Measurements from ENCODE around the gene CYFIP1. TPM values are rescaled to one million over a fixed set of nuclear protein-coding genes. Genes with fewer than 3 reads are reported as not detected.

Gene CYFIP1
- polyA plus RNA-seq, 3 donors = 47.1 to 85.5 (median 63.8) TPM

DNA sequence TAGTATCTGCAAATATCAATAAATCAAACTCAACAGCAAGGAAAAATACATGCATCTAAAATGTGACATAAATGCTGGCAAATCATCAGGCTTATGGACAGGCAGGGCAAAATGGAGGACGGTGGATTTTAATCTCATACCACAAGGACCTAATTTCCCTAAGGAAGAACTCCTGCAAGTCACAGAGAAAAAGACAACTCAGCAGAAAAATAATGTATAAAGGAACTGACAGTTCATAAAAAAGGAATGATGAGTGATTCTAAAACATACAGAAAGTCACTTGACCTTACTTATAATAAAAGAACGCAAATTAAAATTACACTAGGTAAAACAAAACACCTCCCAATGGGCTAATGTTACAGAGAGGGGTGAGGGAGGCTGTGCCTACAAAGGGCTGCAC lies 42.0 kb upstream of the CYFIP1 start:
- Histone ChIP-seq H3K4me2 (replicated peaks; ENCODE audit: extremely low read depth, low read length, poor library complexity, severe bottlenecking) (no peak overlapping the region), H3K79me2 (ENCODE audit: insufficient read depth, low read length) (no peaks in the 10 kb centered on the region), H3K27ac (ENCODE audit: low read depth in 1 of 2, low read length in 2 of 2) (no peak overlapping the region), H3K9me3 (replicated peaks in 1 of 2; ENCODE audit: control insufficient read depth in 1 of 2, insufficient read depth in 1 of 2, low read length in 2 of 2) (no peaks in the 10 kb centered on the region), H3K4me1 (ENCODE audit: control insufficient read depth in 1 of 2, insufficient read depth in 2 of 2, low read length in 2 of 2) (no peaks in the 10 kb centered on the region), H3K9ac (ENCODE audit: insufficient read depth, low read length, poor library complexity, severe bottlenecking) (no peak overlapping the region), H3K36me3 (replicated peaks in 1 of 2; ENCODE audit: control insufficient read depth in 1 of 2, insufficient read depth in 2 of 2, low read length in 2 of 2) (peaks cover 64 to 84% of the 10 kb centered on the region in 2 donors), H4K20me1 (ENCODE audit: insufficient read depth, low read length) (no peaks in the 10 kb centered on the region), H3K27me3 (ENCODE audit: control insufficient read depth in 2 of 2, insufficient read depth in 2 of 2, low read length in 2 of 2) (no peaks in the 10 kb centered on the region), H2AFZ (ENCODE audit: insufficient read depth, low read depth, low read length, poor library complexity, severe bottlenecking) (no peak overlapping the region), H3K4me3 (replicated peaks in 1 of 3; ENCODE audit: low read depth in 2 of 3, low read length in 3 of 3) (no peak overlapping the region)
- WGBS (ENCODE audit: insufficient coverage) = no CpG with 5 or more reads among the region's 2 CpGs
- Mint-ChIP-seq H3K27me3 (ENCODE audit: low read depth in 3 of 3) (no peaks in the 10 kb centered on the region), H3K4me1 (no peaks in the 10 kb centered on the region), H3K9me3 (peaks cover 0 to 2% (median 0%) of the 10 kb centered on the region in 7 donors), H3K4me3 (no peak overlapping the region), H3K27ac (no peak overlapping the region), H3K36me3 (peaks cover 54 to 72% of the 10 kb centered on the region in 2 donors)
- TF ChIP-seq CTCF (IDR thresholded peaks at IDR 0.05) = no peak
- no peak for DNase-seq
- intact Hi-C loops (cut with micrococcal nuclease) = no loop called here

GRCh38 chr15:23014394-23015000 lies 34.3 kb upstream of the CYFIP1 start:
- Histone ChIP-seq H3K79me2 (ENCODE audit: insufficient read depth, low read length) (no peaks in the 10 kb centered on the region), H4K20me1 (ENCODE audit: insufficient read depth, low read length) (no peaks in the 10 kb centered on the region), H3K9ac (ENCODE audit: insufficient read depth, low read length, poor library complexity, severe bottlenecking) (no peak overlapping the region), H3K36me3 (replicated peaks in 1 of 2; ENCODE audit: control insufficient read depth in 1 of 2, insufficient read depth in 2 of 2, low read length in 2 of 2) (peaks cover 58 to 62% of the 10 kb centered on the region in 2 donors), H3K27ac (ENCODE audit: low read depth in 1 of 2, low read length in 2 of 2) (no peak overlapping the region), H3K4me3 (replicated peaks in 1 of 3; ENCODE audit: low read depth in 2 of 3, low read length in 3 of 3) (no peak overlapping the region), H3K9me3 (replicated peaks in 1 of 2; ENCODE audit: control insufficient read depth in 1 of 2, insufficient read depth in 1 of 2, low read length in 2 of 2) (no peaks in the 10 kb centered on the region), H3K4me1 (ENCODE audit: control insufficient read depth in 1 of 2, insufficient read depth in 2 of 2, low read length in 2 of 2) (no peaks in the 10 kb centered on the region), H3K27me3 (ENCODE audit: control insufficient read depth in 2 of 2, insufficient read depth in 2 of 2, low read length in 2 of 2) (no peaks in the 10 kb centered on the region), H2AFZ (ENCODE audit: insufficient read depth, low read depth, low read length, poor library complexity, severe bottlenecking) (no peak overlapping the region), H3K4me2 (replicated peaks; ENCODE audit: extremely low read depth, low read length, poor library complexity, severe bottlenecking) (no peak overlapping the region)
- no peaks in the 10 kb centered on the region for H3K27me3 Mint-ChIP-seq (ENCODE audit: low read depth in 3 of 3)
- H3K9me3 Mint-ChIP-seq = no peaks in the 10 kb centered on the region
- TF ChIP-seq CTCF (IDR thresholded peaks at IDR 0.05) = no peak
- intact Hi-C loops (cut with micrococcal nuclease) = no loop called here
- peak overlapping the region in 2 of 7 donors; percentile 26 to 77 for H3K27ac Mint-ChIP-seq
- H3K4me1 Mint-ChIP-seq = peaks cover 6% of the 10 kb centered on the region
- DNase-seq = no peak
- H3K4me3 Mint-ChIP-seq = no peak overlapping the region
- H3K36me3 Mint-ChIP-seq = peaks cover 47 to 66% of the 10 kb centered on the region in 2 donors
- WGBS (ENCODE audit: insufficient coverage) = 100% methylated on average over 3 of the region's 3 CpGs
